Suprapubic skin (tissue), 3 donors: ENCODE measurements around the gene NOC4L.

Experiments used
- CTCF ChIP-seq, 2 donors: fragments of 200-600 bp in 1 of 2; fragments of 450-650 bp in 1 of 2; sonication (generic) in 1 of 2; IDR thresholded peaks; one replicate each; pipeline ENCODE4 v1.5.1; 2016 to 2019; ENCODE audit warnings: antibody characterized with exemption in 2 of 2, mild to moderate bottlenecking in 1 of 2, moderate library complexity in 1 of 2
- EP300 ChIP-seq: sonication (generic); formaldehyde crosslinking; IDR thresholded peaks from one replicate; pipeline ENCODE4 v1.6.1; 2017; ENCODE audit warnings: antibody characterized with exemption
- POLR2A ChIP-seq, 2 donors: fragments of 450-650 bp; IDR thresholded peaks; one replicate each; pipeline ENCODE4 v1.6.1; 2017; ENCODE audit warnings: antibody characterized with exemption in 2 of 2, mild to moderate bottlenecking in 2 of 2, moderate library complexity in 2 of 2

GRCh38 chr12:132137483-132138125 is 6.7 kb upstream of the NOC4L start:
- TF ChIP-seq CTCF (IDR thresholded peaks at IDR 0.05) (no peak), EP300 (no peak), POLR2A (IDR thresholded peaks at IDR 0.05) (no peak)
